Mammary epithelial cell (primary cell): ENCODE data around the gene PHLPP1.

Source experiments
- CTCF ChIP-seq, 2 donors: IDR thresholded peaks in 1 of 2; conservative IDR thresholded peaks in 1 of 2; 2 replicates each; pipeline ENCODE4 v1.5.1; 2011 to 2012; ENCODE audit warnings: inconsistent platforms in 2 of 2, low read length in 2 of 2, mild to moderate bottlenecking in 2 of 2, control low read depth in 1 of 2, low read depth in 1 of 2; ENCODE audit not compliant: insufficient read depth in 1 of 2; ENCODE audit errors: extremely low read depth in 1 of 2
- EZH2 ChIP-seq: IDR thresholded peaks from 2 replicates; pipeline ENCODE4 v1.6.1; 2012; ENCODE audit warnings: low read length, inconsistent platforms, borderline replicate concordance

DNA sequence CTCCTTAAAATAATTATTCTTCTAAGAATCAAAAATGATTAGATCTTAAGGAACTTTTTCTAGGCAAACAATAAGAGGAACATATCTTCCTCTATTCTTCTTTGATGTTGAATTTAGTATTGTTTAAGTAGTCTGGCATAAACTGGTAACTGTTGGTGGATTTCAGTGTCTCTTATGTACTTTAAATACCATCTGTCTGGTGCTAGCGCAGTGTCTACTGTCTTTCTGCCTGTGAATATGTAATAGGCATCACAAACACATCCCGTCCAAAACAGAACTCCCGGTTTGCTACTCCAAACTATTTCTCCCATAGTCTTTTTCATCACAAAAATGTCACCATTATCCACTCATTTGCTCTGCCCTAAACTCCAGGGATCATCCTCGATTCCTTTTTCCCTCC, 281.7 kb downstream of the PHLPP1 start:
- no peak for TF ChIP-seq CTCF (conservative IDR thresholded peaks at IDR 0.05 in 1 of 2, IDR thresholded peaks at IDR 0.05 in 1 of 2; ENCODE audit: extremely low read depth in 1 of 2, insufficient read depth in 1 of 2, low read depth in 1 of 2, low read length in 2 of 2)
- no peak for TF ChIP-seq EZH2
